Mesenchymal stem cell (in vitro differentiated cells and primary cell): ENCODE measurements around the gene SCARB1.

Experiments
- DNase-seq: peaks from one replicate; pipeline ENCODE4 v3.0.0-alpha.2; 2013
- H2AFZ ChIP-seq: one replicate; pipeline ENCODE4 v1.6.1; 2013; ENCODE audit warnings: low read depth, mild to moderate bottlenecking, control low read depth, inconsistent platforms, low read length, moderate library complexity
- H2AK5ac ChIP-seq: 2 replicates; pipeline ENCODE4 v1.6.1; 2013; ENCODE audit warnings: low read length, moderate library complexity, mild to moderate bottlenecking, inconsistent platforms; ENCODE audit not compliant: severe bottlenecking
- H2BK120ac ChIP-seq: one replicate; pipeline ENCODE4 v1.6.1; 2013; ENCODE audit warnings: low read depth, mild to moderate bottlenecking, inconsistent platforms, low read length, moderate library complexity
- H2BK12ac ChIP-seq, 2 experiments: one replicate each; pipeline ENCODE4 v1.6.1; 2013; ENCODE audit warnings: inconsistent platforms in 2 of 2, low read length in 2 of 2, mild to moderate bottlenecking in 2 of 2, moderate library complexity in 2 of 2, control low read depth in 1 of 2
- H2BK15ac ChIP-seq: one replicate; pipeline ENCODE4 v1.6.1; 2013; ENCODE audit warnings: mild to moderate bottlenecking, low read depth, inconsistent platforms; ENCODE audit not compliant: poor library complexity, severe bottlenecking
- H2BK5ac ChIP-seq: 2 replicates; pipeline ENCODE4 v1.6.1; 2013; ENCODE audit warnings: low read depth, mild to moderate bottlenecking, low read length, control low read depth, inconsistent platforms; ENCODE audit not compliant: poor library complexity, severe bottlenecking
- H3K14ac ChIP-seq, 2 experiments: one replicate each; pipeline ENCODE4 v1.6.1; 2013; ENCODE audit warnings: inconsistent platforms in 2 of 2, low read length in 2 of 2, control low read depth in 1 of 2, mild to moderate bottlenecking in 1 of 2, moderate library complexity in 1 of 2
- H3K18ac ChIP-seq, 2 experiments: one replicate each; pipeline ENCODE4 v1.6.1; 2013; ENCODE audit warnings: inconsistent platforms in 2 of 2, low read length in 2 of 2, control low read depth in 1 of 2, low read depth in 1 of 2, mild to moderate bottlenecking in 1 of 2
- H3K23ac ChIP-seq, 2 experiments: one replicate each; pipeline ENCODE4 v1.6.1; 2013; ENCODE audit warnings: inconsistent platforms in 2 of 2, low read length in 2 of 2, mild to moderate bottlenecking in 2 of 2, moderate library complexity in 2 of 2, control low read depth in 1 of 2
- H3K27ac ChIP-seq: 2 replicates; pipeline ENCODE4 v1.5.1; 2013; ENCODE audit warnings: mild to moderate bottlenecking, moderate library complexity, low read length, control low read depth, inconsistent platforms; ENCODE audit not compliant: poor library complexity, severe bottlenecking
- H3K27me3 ChIP-seq, 2 experiments: 2 replicates each; pipeline versions ENCODE4 v1.6.1 to v1.7.0; 2013; ENCODE audit warnings: low read length in 2 of 2, mild to moderate bottlenecking in 2 of 2, moderate library complexity in 2 of 2, control low read depth in 1 of 2, inconsistent platforms in 1 of 2; ENCODE audit not compliant: control insufficient read depth in 1 of 2, insufficient read depth in 1 of 2
- H3K36me3 ChIP-seq, 2 experiments: 2 replicates each; pipeline versions ENCODE4 v1.6.1 to v1.7.0; 2013; ENCODE audit warnings: low read length in 2 of 2, control low read depth in 1 of 2, inconsistent platforms in 1 of 2, low read depth in 1 of 2, mild to moderate bottlenecking in 1 of 2; ENCODE audit not compliant: insufficient read depth in 2 of 2, control insufficient read depth in 1 of 2
- H3K4ac ChIP-seq, 2 experiments: one replicate each; pipeline ENCODE4 v1.6.1; 2013; ENCODE audit warnings: inconsistent platforms in 2 of 2, low read length in 2 of 2, mild to moderate bottlenecking in 2 of 2, moderate library complexity in 2 of 2, control low read depth in 1 of 2, low read depth in 1 of 2
- H3K4me1 ChIP-seq: 2 replicates; pipeline ENCODE4 v1.6.1; 2013; ENCODE audit warnings: low read depth, low read length, control low read depth; ENCODE audit not compliant: control insufficient read depth, insufficient read depth
- H3K4me2 ChIP-seq: 2 replicates; pipeline ENCODE4 v1.6.1; 2013; ENCODE audit warnings: low read length, mild to moderate bottlenecking, inconsistent platforms; ENCODE audit not compliant: poor library complexity, severe bottlenecking
- H3K4me3 ChIP-seq, 2 experiments: 2 replicates each; pipeline versions ENCODE4 v1.5.1 to v1.7.0; 2013; ENCODE audit warnings: low read length in 2 of 2, mild to moderate bottlenecking in 2 of 2, control low read depth in 1 of 2, low read depth in 1 of 2; ENCODE audit not compliant: insufficient read depth in 1 of 2
- H3K79me1 ChIP-seq: replicated peaks from 2 replicates; pipeline ENCODE4 v1.6.1; 2013; ENCODE audit warnings: mild to moderate bottlenecking, control low read depth, low read length, inconsistent platforms; ENCODE audit not compliant: poor library complexity, severe bottlenecking
- H3K9ac ChIP-seq: 2 replicates; pipeline ENCODE4 v1.7.0; 2013; ENCODE audit warnings: mild to moderate bottlenecking, low read length, moderate library complexity
- H3K9me3 ChIP-seq: 2 replicates; pipeline ENCODE4 v1.7.0; 2013; ENCODE audit warnings: mild to moderate bottlenecking, low read length; ENCODE audit not compliant: control insufficient read depth
- H4K8ac ChIP-seq: one replicate; pipeline ENCODE4 v1.6.1; 2013; ENCODE audit warnings: inconsistent platforms, mild to moderate bottlenecking, low read length, moderate library complexity
- H4K91ac ChIP-seq: one replicate; pipeline ENCODE4 v1.6.1; 2013; ENCODE audit warnings: mild to moderate bottlenecking, low read length, inconsistent platforms
- WGBS: methylation state at CpG from one replicate; pipeline ENCODE4 v1.1.7; 2013; ENCODE audit warnings: mixed read lengths; 5-methylcytosine and 5-hydroxymethylcytosine counted together

SCARB1 gene

GRCh38 chr12:124876171-124876570, 12.5 kb upstream of the SCARB1 start:
- Histone ChIP-seq H2AK5ac (no peak overlapping the region), H3K27ac (no peak overlapping the region), H3K18ac (peak overlapping the region in 1 of 2 experiments; percentile 18), H3K36me3 (no peaks in the 10 kb centered on the region), H3K79me1 (no peaks in the 10 kb centered on the region), H3K14ac (peak overlapping the region in 1 of 2 experiments; percentile 91), H2BK5ac (no peak overlapping the region), H2BK15ac (no peak overlapping the region), H3K9ac (no peak overlapping the region), H3K9me3 (no peaks in the 10 kb centered on the region), H3K27me3 (no peaks in the 10 kb centered on the region), H2BK120ac (no peak overlapping the region), H2BK12ac (peak overlapping the region in 1 of 2 experiments; percentile 38), H2AFZ (no peak overlapping the region), H3K4me1 (peaks cover 8% of the 10 kb centered on the region), H4K8ac (no peak overlapping the region), H3K4ac (no peak overlapping the region), H4K91ac (peak overlapping the region; percentile 18), H3K4me3 (no peak overlapping the region), H3K23ac (no peak overlapping the region), H3K4me2 (no peak overlapping the region)
- no peak for DNase-seq
- 95% methylated on average over 1 of the region's 2 CpGs for WGBS

GRCh38 chr12:124875803-124876132, 12.1 kb upstream of the SCARB1 start:
- Histone ChIP-seq H2BK120ac (no peak overlapping the region), H3K27me3 (no peaks in the 10 kb centered on the region), H3K27ac (no peak overlapping the region), H3K79me1 (no peaks in the 10 kb centered on the region), H3K4me3 (no peak overlapping the region), H4K8ac (no peak overlapping the region), H2BK12ac (no peak overlapping the region), H3K9me3 (no peaks in the 10 kb centered on the region), H2BK15ac (no peak overlapping the region), H3K36me3 (no peaks in the 10 kb centered on the region), H3K4me2 (no peak overlapping the region), H3K9ac (no peak overlapping the region), H2BK5ac (no peak overlapping the region), H3K4me1 (peaks cover 5% of the 10 kb centered on the region), H3K4ac (no peak overlapping the region), H3K23ac (no peak overlapping the region), H3K18ac (no peak overlapping the region), H2AFZ (no peak overlapping the region), H4K91ac (no peak overlapping the region), H3K14ac (no peak overlapping the region), H2AK5ac (no peak overlapping the region)
- WGBS = 83% methylated on average over 2 of the region's 2 CpGs
- no peak for DNase-seq

- Histone ChIP-seq H3K4me3 (no peak overlapping the region), H2BK12ac (no peak overlapping the region), H4K91ac (no peak overlapping the region), H3K36me3 (no peaks in the 10 kb centered on the region), H3K18ac (no peak overlapping the region), H2BK15ac (no peak overlapping the region), H3K23ac (no peak overlapping the region), H2AK5ac (no peak overlapping the region), H3K79me1 (no peaks in the 10 kb centered on the region), H4K8ac (no peak overlapping the region), H3K9me3 (no peaks in the 10 kb centered on the region), H3K4ac (peak overlapping the region in 1 of 2 experiments; percentile 42), H3K9ac (no peak overlapping the region), H3K4me1 (peaks cover 3% of the 10 kb centered on the region), H3K27ac (no peak overlapping the region), H2AFZ (no peak overlapping the region), H3K14ac (no peak overlapping the region), H2BK5ac (no peak overlapping the region), H3K27me3 (no peaks in the 10 kb centered on the region), H2BK120ac (no peak overlapping the region), H3K4me2 (no peak overlapping the region)
- 71% methylated on average over 14 of the region's 14 CpGs for WGBS
- no peak for DNase-seq
These were observed 11.5 kb upstream of the SCARB1 start for GRCh38 chr12:124874988-124875802.

- Histone ChIP-seq H2BK120ac (no peak overlapping the region), H3K4ac (no peak overlapping the region), H4K8ac (no peak overlapping the region), H3K9me3 (no peaks in the 10 kb centered on the region), H3K4me2 (no peak overlapping the region), H3K4me1 (peaks cover 2% of the 10 kb centered on the region), H4K91ac (no peak overlapping the region), H3K27me3 (peaks cover 0 to under 1% of the 10 kb centered on the region in 2 experiments), H2AFZ (no peak overlapping the region), H3K18ac (no peak overlapping the region), H3K23ac (no peak overlapping the region), H2BK5ac (no peak overlapping the region), H3K4me3 (no peak overlapping the region), H2BK15ac (no peak overlapping the region), H3K27ac (no peak overlapping the region), H2BK12ac (no peak overlapping the region), H3K9ac (no peak overlapping the region), H3K79me1 (no peaks in the 10 kb centered on the region), H3K14ac (no peak overlapping the region), H3K36me3 (no peaks in the 10 kb centered on the region), H2AK5ac (no peak overlapping the region)
- no peak for DNase-seq
- 88% methylated on average over 4 of the region's 4 CpGs for WGBS
These were observed 10.5 kb upstream of the SCARB1 start for GRCh38 chr12:124874188-124874587.
